Progenitor cell of endocrine pancreas (in vitro differentiated cells): ENCODE measurements around the gene ANKRD60. TPM values are rescaled to one million over a fixed set of nuclear protein-coding genes. Genes with fewer than 3 reads are reported as not detected.

Experiments used
- DNase-seq: peaks from one replicate; pipeline ENCODE4 v3.0.0; 2021; ENCODE audit warnings: low spot score; ENCODE audit not compliant: unreplicated experiment
- H3K27ac Mint-ChIP-seq: 2 replicates; pipeline ENCODE4 v1.8.0; 2021; ENCODE audit warnings: mild to moderate bottlenecking, moderate library complexity, mixed read lengths
- H3K27me3 Mint-ChIP-seq: 2 replicates; pipeline ENCODE4 v1.8.0; 2021; ENCODE audit warnings: mixed read lengths
- H3K36me3 Mint-ChIP-seq: 2 replicates; pipeline ENCODE4 v1.8.0; 2022; ENCODE audit warnings: mixed read lengths; ENCODE audit not compliant: insufficient read depth
- H3K4me1 Mint-ChIP-seq: 2 replicates; pipeline ENCODE4 v1.8.0; 2021; ENCODE audit warnings: low read depth, mixed read lengths
- H3K4me3 Mint-ChIP-seq: 2 replicates; pipeline ENCODE4 v1.8.0; 2021; ENCODE audit warnings: low read depth, mild to moderate bottlenecking, moderate library complexity, mixed read lengths
- H3K9me3 Mint-ChIP-seq: 2 replicates; pipeline ENCODE4 v1.8.0; 2021; ENCODE audit warnings: low read depth, mixed read lengths
- CTCF ChIP-seq: fragments of 200-600 bp; sonication (generic); IDR thresholded peaks from one replicate; pipeline ENCODE4 v1.5.0; 2021; ENCODE audit warnings: antibody characterized with exemption, mild to moderate bottlenecking; ENCODE audit not compliant: unreplicated experiment
- total RNA-seq: library from RNA; stranded (reverse); gene quantifications from 2 replicates; pipeline ENCODE4 v1.2.1, GENCODE V29; 2021

The ANKRD60 gene
- total RNA-seq, 1 donor from 2014 or later, result not detected

GRCh38 chr20:58243653-58244410 lies 15.4 kb upstream of the ANKRD60 start:
- no peak for TF ChIP-seq CTCF
- peaks cover 12% of the 10 kb centered on the region for H3K36me3 Mint-ChIP-seq
- no peaks in the 10 kb centered on the region for H3K4me1 Mint-ChIP-seq

GRCh38 chr20:58242824-58243223 lies 14.4 kb upstream of the ANKRD60 start:
- H3K9me3 Mint-ChIP-seq, result no peaks in the 10 kb centered on the region
- no peak overlapping the region for H3K27ac Mint-ChIP-seq
- TF ChIP-seq CTCF, result no peak
- H3K4me3 Mint-ChIP-seq, result no peak overlapping the region
- DNase-seq, result no peak
- H3K36me3 Mint-ChIP-seq, result peaks cover 11% of the 10 kb centered on the region
- H3K4me1 Mint-ChIP-seq, result no peaks in the 10 kb centered on the region
- H3K27me3 Mint-ChIP-seq, result no peaks in the 10 kb centered on the region

More at GRCh38 chr20:58243653-58244410, 15.4 kb upstream of the ANKRD60 start:
- no peak overlapping the region for H3K4me3 Mint-ChIP-seq
- no peaks in the 10 kb centered on the region for H3K9me3 Mint-ChIP-seq
- H3K27me3 Mint-ChIP-seq, result no peaks in the 10 kb centered on the region
- no peak for DNase-seq
- no peak overlapping the region for H3K27ac Mint-ChIP-seq

GRCh38 chr20:58241766-58242465 lies 13.5 kb upstream of the ANKRD60 start:
- no peak for DNase-seq
- H3K9me3 Mint-ChIP-seq, result no peaks in the 10 kb centered on the region
- H3K36me3 Mint-ChIP-seq, result peaks cover 10% of the 10 kb centered on the region
- H3K27me3 Mint-ChIP-seq, result peaks cover under 1% of the 10 kb centered on the region
- no peak overlapping the region for H3K4me3 Mint-ChIP-seq
- TF ChIP-seq CTCF, result no peak
- no peak overlapping the region for H3K27ac Mint-ChIP-seq
- H3K4me1 Mint-ChIP-seq, result no peaks in the 10 kb centered on the region

GRCh38 chr20:58240471-58240870 lies 12.0 kb upstream of the ANKRD60 start:
- Mint-ChIP-seq H3K27me3 (peaks cover 13% of the 10 kb centered on the region), H3K9me3 (no peaks in the 10 kb centered on the region), H3K27ac (no peak overlapping the region), H3K36me3 (peaks cover 4% of the 10 kb centered on the region), H3K4me1 (peaks cover 2% of the 10 kb centered on the region), H3K4me3 (no peak overlapping the region)
- TF ChIP-seq CTCF, result no peak
- DNase-seq, result no peak

- Mint-ChIP-seq H3K27me3 (peaks cover 19% of the 10 kb centered on the region), H3K27ac (no peak overlapping the region), H3K36me3 (peaks cover 3% of the 10 kb centered on the region), H3K4me3 (no peak overlapping the region), H3K9me3 (no peaks in the 10 kb centered on the region), H3K4me1 (peaks cover 2% of the 10 kb centered on the region)
- DNase-seq, result no peak
- no peak for TF ChIP-seq CTCF
Measured at GRCh38 chr20:58239216-58239615, 10.8 kb upstream of the ANKRD60 start.
